NCI-H2227 (cell line): ENCODE measurements around the gene ROR2.

ENCODE experiments used
- DNase-seq: peaks from one replicate; lab custom pipeline; 2025; ENCODE audit not compliant: unreplicated experiment; lab: John Stamatoyannopoulos, UW

ROR2 gene

DNA sequence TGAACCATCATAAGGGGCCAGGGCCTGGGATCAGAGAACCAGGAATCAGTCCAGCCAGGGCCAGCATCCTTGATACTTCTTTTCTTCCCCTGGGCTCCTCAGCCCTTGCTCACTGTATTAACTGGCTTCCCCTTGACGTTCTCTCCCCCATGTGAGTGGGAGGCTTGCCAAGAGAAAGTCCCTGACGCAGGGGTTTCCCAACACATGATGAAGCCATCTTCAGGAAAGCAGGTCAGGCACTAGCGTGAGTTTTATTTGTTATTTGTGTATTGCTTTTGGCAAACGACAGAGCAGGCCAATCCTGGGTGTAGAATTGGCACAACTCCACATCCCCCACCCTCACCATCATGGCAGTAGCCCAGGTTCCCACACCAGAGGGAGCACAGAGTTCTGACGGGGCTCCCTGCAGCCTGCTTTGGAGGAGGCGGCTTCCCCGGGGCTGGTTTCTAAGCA lies 360.9 kb downstream of the ROR2 start:
- DNase-seq: no peak

GRCh38 chr9:91586282-91586681 lies 363.7 kb downstream of the ROR2 start:
- DNase-seq: no peak

- DNase-seq: no peak
Observed at GRCh38 chr9:91583966-91584365, 366.1 kb downstream of the ROR2 start.

GRCh38 chr9:91583161-91583875 lies 366.7 kb downstream of the ROR2 start:
- DNase-seq: no peak

DNA sequence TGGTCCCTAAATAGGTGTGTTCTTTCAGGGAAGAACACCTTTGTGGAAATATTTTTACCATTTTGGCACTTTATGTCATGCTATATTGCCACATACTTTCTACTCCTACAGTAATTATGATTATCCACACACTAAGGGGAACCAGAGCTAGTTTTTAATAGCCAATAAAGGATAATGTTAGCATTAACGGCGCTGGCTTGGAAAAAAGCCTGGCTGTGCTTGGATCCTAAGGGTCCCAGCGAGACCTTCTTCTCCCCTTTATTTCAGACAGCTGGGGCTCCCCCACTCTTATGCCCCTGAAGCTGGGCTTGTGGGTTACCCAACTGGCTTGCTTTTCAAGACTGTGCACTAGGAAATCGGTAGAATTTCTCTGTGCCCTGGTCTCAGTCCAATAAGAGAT lies 367.8 kb downstream of the ROR2 start:
- no peak for DNase-seq

DNA sequence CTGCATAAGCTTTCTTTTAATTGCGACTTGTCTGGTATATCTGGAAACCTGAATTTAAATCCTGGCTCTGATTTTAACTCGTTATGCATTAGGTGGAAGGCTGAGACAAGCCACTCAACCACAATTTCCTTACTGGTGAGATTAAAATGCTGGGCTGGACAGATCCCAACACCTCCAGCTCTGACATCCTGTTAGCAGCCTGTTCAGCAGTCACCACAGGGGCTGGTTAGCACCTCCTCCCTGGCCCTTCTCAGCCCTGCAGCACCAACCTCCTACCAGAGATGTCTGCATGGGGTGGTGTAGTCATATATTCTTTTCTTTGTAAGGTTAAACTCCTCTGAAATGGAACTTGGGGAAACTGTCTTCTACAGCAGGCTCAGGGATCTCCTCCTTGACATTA lies 369.9 kb downstream of the ROR2 start:
- no peak for DNase-seq

- DNase-seq: no peak
Observed at GRCh38 chr9:91578911-91579310, 371.1 kb downstream of the ROR2 start.

DNA sequence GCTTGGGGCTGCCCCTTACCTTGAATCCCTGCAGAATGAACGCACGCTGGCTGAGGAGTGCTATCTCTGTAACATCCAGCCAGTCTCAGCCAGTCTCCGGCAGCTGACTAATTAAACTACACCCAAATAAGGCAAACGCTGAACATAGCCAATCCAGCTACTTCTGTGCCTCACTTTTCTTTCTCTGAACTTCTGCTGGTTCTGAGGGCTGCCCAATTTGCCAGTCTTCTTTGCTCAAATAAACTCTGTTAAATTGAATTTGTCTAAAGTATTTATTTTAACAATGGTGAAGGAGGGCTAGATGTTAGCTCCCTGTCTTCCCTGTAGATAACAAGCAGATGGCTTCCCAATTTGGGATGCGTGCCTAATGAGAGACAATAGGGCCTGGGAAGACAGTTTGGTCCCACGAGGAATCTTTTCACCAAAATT lies 372.4 kb downstream of the ROR2 start:
- no peak for DNase-seq

- DNase-seq: no peak
Observed at GRCh38 chr9:91572811-91573210, 377.2 kb downstream of the ROR2 start.

GRCh38 chr9:91572044-91572443 lies 378.0 kb downstream of the ROR2 start:
- DNase-seq: no peak

GRCh38 chr9:91571036-91571435 lies 379.0 kb downstream of the ROR2 start:
- DNase-seq: no peak

DNA sequence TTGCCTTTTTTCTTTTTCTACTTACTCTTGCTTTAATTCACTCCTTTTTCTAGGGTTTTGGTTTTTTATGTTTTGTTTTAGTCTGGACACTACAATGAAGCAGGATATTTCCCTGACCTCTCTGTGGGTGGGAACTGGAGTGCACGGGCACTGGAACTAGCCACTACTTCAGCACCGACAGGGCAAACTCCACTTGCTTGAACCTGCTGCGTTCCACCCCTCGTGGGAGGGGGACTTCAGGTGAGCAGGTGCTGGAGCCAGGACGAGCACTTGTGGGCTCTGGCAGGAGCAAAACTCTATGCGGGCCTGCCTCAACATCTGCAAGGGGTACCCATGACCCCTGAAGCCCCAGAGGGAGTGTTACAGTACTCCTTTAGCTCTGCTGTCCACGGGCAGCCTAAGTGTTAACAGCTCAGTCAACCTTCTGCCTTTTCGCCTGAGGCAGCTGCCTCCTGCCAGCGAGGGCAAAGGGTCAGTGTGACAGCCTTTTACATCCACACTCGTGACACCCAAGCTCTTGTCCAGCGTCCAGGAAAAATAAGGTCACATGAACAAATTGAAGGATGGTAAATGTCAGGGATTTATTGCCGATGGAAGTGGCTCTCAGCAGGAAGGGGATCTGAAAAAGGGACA lies 382.3 kb downstream of the ROR2 start:
- no peak for DNase-seq

GRCh38 chr9:91564081-91564670 lies 385.9 kb downstream of the ROR2 start:
- DNase-seq: no peak

DNA sequence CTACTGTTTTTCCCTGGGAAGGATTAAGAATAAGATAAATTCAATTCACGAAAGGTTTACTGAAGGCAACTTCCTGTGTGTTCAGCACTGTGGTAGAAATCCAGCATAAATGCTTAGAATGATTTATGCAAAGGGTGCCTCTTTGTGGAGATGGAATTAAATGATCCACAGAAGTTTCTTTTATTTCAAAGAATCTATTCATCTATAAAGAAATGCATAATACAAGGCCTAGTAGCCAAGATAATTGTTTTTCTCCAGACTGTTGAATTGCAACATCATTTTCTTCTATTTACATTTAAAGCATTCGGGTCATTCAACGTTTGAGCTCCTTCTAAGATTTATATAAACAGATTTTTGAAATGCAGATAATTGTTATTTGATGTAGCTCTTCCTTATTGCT lies 387.6 kb downstream of the ROR2 start:
- no peak for DNase-seq

DNA sequence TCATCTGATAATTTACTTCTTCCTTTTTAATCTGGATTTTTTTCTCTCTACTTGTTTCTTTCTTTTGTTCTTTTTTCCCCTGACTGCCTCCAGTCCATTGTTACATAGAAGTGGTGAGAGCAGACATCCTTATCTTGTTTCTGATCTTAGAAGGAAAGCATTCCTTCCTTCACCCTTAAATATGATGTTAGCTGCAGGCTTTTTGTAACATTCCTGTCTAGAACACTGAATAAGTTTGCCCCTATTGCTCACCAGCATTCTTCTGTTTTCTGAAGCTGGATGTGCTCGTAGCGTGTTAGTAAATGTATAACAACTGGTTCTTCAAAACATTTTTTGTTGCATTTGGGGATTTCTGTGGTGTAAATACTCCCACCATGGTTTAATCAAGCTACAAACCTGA lies 389.7 kb downstream of the ROR2 start:
- DNase-seq: no peak

GRCh38 chr9:91558879-91559278 lies 391.1 kb downstream of the ROR2 start:
- DNase-seq: no peak

DNA sequence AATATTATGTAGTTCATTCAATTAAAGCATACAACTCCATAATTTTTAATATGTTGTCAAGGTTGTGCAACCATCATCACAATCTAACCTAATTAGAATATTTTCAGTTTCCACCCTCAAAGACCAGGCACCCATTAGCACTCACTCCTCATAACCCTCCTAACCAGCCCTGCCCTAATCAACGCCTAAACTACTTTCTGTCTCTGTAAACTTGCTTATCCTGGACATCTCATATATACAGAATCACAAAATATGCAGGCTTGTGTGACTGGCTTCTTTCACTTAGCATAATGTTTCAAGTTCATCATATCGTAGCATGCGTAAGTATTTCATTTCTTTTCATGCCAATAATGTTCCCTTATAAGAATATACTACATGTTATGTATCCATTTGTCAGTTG lies 391.6 kb downstream of the ROR2 start:
- no peak for DNase-seq

DNA sequence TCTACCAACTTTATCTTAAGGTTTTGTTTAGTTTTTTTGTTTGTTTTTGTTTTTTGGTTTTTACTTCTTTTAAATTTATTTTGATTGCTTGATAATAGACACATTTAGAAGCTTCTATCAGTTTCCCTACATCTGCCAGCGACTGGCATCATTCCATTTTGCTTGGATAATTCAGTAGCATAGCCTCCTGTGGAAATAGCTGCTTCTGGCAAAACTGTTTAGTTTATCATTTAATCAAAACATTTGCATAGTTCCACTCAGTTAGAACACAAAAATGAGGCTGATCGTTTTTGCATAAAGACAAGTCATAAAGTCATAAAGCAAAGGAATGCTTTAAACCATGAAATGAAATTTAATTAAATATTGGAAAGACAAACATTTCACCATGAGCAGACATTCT lies 392.7 kb downstream of the ROR2 start:
- DNase-seq: no peak

- no peak for DNase-seq
Observed at GRCh38 chr9:91555132-91555531, 394.9 kb downstream of the ROR2 start.

DNA sequence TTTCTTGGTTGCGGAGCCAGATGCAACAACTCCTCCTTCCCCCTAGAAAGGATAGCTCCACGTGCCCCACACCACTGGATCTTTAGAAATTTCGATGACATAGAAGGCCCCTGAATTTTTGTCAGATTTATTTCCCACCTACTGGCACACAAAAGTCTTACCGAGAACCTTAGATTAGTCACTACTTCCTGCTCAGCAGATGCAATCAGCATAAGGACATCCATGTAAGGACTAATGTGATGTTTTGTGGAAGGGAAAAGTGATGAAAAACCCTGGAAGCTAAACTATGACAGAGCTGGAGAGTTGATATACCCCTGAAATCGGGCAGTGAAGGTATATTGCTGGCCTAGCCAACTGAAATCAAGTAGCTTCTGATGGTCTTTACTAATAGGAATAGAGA lies 400.9 kb downstream of the ROR2 start:
- DNase-seq: no peak

DNA sequence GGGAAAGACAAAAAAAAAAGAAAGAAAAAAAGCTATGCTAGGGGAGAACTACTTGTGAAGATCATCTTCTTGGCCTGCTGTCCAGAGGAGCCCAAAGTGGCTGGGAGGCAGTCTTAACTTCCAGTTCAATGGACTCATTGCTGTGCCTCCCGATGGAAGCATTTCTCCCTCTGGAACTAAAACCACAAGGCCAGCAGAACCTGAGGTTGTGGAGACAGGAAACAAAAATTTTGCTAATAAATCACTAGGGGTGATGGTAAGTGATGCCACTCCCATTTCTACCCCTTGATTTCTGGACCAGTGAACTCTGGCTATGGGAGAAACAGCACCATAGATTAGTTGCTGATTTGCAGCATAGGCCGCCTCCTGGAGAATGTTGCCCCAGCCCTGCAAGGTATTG lies 402.9 kb downstream of the ROR2 start:
- DNase-seq: no peak

DNA sequence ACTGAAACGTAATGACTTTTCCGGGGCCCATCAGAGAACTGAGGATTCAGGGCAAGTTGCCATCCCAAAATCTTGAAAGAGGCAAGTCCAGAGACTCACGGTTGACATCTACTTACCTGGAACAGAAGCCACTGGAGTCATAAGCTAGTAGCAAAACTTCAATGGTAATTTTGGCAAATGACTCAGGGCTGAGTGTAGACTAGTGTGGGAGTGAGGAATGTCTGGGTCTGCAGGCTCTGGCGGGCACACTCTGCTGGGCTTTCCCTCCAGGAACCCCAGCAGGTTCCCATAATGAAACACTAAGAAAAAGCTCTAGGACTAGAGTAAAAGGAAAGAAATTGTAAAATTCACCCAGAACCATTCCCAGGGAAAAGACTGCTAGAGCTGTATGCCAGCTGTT lies 403.5 kb downstream of the ROR2 start:
- DNase-seq: no peak
